GM08714 (cell line): ENCODE measurements around the gene C2orf76.
"Not testable (repeated sequence)": the region's sequence is repeated elsewhere in the genome, so short reads cannot be mapped to it uniquely, and the experiment has no call there.

Experiments used
- H3K4me3 ChIP-seq: fragments of 200-500 bp; sonication (Bioruptor generic); 2 replicates; pipeline ENCODE4 v1.5.1; 2014; ENCODE audit warnings: mild to moderate bottlenecking, low read length, inconsistent platforms
- ZNF274 ChIP-seq: IDR thresholded peaks from 2 replicates; pipeline ENCODE4 v1.6.1; 2012; ENCODE audit warnings: mild to moderate bottlenecking, low read depth, low read length

Gene C2orf76

DNA sequence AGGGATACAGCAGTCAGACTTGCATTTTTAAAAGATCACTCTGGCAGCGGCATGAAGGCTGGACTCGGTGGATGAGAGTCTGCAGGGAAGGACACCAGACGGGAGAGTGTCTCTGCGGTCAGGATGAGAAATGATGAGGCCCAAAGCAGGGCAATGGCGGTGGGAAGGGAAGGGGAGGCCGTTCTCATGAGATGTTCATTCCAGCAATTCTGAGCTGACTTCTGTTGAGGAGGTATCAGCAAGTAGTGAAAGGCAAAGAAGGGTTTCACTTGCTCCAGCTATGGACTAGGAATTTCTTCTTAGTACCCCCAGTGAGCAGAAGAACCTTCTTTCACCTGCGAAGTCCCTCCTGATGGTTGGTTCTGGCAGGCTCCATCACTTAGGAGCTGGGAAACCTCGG, 80.0 kb downstream of the C2orf76 start:
- TF ChIP-seq ZNF274, result no peak
- H3K4me3 ChIP-seq, result no peak overlapping the region

- H3K4me3 ChIP-seq, result no peak overlapping the region
- no peak for TF ChIP-seq ZNF274
Measured at GRCh38 chr2:119283873-119284331, 82.7 kb downstream of the C2orf76 start.

- H3K4me3 ChIP-seq, result no peak overlapping the region
- no peak for TF ChIP-seq ZNF274
Measured at GRCh38 chr2:119282996-119283511, 83.6 kb downstream of the C2orf76 start.

DNA sequence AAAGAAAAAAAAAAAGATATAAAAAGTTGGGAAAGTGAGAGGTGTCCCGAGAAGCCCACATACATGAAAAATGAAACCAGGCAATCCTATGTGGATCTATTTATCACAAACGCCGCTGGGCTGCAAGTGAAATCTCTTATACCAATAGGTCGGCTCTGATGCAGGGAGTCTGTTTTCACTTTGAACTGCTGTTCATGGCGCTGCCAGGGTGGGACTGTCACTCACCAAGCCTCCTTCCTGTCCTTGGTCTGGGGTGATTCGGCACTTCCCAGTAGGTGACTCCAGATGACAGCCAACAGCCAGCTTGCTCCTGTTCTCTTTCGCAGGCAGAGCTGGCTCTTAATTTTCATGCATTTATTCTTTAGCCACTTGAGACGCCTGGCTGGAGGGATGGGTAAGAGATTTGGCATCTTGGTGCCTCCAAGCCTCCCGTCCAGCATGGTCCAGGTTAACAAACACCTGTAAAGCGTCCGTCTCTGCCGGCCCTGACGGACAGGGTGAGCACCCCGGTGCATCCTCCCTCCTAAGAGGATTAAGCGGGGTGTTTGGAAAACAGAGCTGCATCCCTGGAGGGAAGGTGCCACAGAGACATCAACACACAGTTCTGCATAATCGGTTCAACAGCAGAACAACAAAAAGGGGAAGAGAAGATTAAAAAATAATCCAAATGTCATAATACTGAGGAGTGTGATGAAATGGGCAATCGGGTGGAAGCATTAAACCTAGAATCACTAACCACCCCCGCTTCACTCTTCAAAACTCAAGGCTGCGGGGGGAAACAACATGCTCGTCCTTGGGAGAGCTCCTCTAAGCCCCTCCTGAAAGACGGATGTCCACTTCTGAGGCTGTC, 84.3 kb downstream of the C2orf76 start:
- no peak for TF ChIP-seq ZNF274

GRCh38 chr2:119280680-119281079, 86.0 kb downstream of the C2orf76 start:
- H3K4me3 ChIP-seq, result no peak overlapping the region
- no peak for TF ChIP-seq ZNF274

More for the DNA sequence above, 84.3 kb downstream of the C2orf76 start:
- no peak overlapping the region for H3K4me3 ChIP-seq

GRCh38 chr2:119279666-119280065, 87.0 kb downstream of the C2orf76 start:
- no peak overlapping the region for H3K4me3 ChIP-seq
- TF ChIP-seq ZNF274, result no peak

DNA sequence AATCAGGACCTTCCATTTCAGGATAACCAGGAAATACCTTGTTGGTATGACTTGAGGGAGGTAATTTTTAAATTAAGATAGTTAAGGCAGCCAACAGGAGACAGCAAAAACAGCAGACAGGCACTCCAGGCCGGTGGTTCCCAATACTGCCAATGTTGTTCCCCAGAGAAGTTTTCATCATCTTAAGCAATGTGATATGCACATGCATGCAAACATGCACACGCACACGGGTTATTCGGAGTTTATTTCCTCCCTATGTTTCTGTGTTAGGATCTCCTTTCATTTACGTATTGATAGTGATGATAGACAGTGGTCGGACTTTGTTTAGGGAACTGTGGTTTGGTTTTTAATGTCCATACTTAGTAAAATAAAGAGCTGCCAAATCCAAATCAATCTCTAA, 87.7 kb downstream of the C2orf76 start:
- no peak for TF ChIP-seq ZNF274
- H3K4me3 ChIP-seq, result no peak overlapping the region

DNA sequence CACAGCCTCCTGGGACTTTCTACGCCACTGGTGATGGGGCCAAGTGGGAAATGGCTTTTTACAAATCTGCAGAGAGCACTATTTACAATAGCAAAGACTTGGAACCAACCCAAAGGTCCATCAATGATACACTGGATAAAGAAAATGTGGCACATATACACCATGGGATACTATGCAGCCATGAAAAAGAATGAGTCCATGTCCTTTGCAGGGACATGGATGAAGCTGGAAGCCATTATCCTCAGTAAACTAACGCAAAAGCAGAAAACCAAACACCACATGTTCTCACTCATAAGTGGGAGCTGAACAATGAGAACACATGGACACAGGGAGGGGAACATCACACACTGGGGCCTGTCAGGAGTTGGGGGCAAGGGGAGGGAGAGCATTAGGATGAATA, 88.2 kb downstream of the C2orf76 start:
- not testable (repeated sequence) for H3K4me3 ChIP-seq

GRCh38 chr2:119276864-119277263, 89.8 kb downstream of the C2orf76 start:
- no peak for TF ChIP-seq ZNF274
- H3K4me3 ChIP-seq, result no peak overlapping the region

DNA sequence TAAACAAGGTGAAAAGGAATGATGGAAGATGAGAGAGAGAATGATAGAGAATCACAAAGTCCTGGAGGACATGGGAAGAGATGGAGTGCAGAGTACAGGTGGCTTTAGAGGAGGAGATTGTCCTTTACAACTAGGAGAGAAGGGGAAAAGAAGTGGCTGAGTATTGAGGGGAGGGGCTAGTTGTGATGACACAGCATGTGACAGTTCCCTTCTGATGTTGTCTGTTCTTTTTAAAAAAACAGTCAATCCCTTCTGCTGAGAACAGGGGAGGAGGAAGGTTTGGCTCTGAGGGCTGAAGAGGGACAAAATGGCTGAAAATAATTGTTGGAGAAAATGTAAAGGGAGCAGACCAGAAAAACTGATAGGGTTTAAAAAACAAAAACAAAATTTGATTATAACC, 99.0 kb downstream of the C2orf76 start:
- TF ChIP-seq ZNF274, result no peak
- no peak overlapping the region for H3K4me3 ChIP-seq

- no peak overlapping the region for H3K4me3 ChIP-seq
- no peak for TF ChIP-seq ZNF274
Measured at GRCh38 chr2:119266091-119266589, 100.5 kb downstream of the C2orf76 start.

DNA sequence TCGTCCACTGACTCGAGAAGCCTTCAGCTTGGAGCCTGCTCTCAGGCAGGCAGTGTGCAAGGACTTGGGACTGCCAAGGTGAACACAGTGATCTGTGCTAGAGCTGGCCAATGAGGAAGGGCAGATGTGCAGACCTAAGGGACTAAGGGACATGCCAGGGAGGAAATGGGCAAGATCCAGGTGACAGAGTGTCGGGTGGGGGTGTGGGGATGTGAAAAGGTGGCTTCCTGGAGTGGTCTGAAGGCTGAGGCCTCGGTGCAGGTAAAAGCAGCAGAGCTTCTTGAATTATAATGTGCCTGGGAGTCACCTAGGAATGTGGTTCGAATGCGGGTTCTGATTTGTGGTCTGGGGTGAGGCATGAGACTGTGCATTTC, 101.0 kb downstream of the C2orf76 start:
- no peak overlapping the region for H3K4me3 ChIP-seq
- no peak for TF ChIP-seq ZNF274

DNA sequence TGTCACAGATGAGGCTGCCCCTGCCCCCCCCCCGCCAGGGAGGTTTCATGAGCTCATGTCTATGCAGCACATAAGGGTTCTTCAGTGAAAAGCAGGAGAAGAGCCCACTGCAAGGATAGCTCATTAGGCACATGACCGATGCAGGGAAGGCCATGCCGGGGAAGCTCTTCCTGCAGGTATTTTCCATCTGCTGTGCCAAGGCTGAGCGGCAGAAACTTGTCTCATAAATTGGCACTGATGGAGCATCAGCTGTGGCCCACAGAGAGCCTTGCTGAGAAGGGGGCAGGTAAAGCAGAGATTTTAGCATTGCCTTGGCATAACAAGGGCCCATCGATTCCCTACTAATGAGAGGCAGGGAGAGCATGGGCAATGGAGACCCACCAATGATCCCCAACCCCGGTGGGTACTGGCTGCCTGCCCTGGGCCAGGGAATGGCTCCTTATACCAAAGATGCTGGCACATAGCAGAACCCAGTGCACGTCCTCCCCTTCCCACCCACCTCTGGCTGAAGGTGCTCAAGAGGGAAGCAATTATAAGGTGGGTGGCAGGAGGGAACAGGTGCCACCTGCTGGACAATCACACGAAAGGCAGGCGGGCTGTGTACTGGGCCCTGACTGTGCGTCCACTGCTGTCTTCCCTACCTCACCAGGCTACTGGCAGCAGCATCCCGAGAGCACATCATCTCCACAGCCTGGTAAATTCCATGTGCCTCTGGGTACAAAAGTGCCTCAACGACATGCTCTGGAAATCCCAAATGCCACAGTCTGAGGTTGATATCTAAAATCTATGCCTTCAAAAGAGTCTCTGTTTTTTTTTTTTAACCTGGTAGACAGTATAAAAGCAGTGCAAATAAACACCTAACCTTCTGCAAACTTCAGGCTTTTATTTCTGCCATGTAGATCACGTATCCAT, 101.6 kb downstream of the C2orf76 start:
- H3K4me3 ChIP-seq, result no peak overlapping the region
- TF ChIP-seq ZNF274, result no peak

DNA sequence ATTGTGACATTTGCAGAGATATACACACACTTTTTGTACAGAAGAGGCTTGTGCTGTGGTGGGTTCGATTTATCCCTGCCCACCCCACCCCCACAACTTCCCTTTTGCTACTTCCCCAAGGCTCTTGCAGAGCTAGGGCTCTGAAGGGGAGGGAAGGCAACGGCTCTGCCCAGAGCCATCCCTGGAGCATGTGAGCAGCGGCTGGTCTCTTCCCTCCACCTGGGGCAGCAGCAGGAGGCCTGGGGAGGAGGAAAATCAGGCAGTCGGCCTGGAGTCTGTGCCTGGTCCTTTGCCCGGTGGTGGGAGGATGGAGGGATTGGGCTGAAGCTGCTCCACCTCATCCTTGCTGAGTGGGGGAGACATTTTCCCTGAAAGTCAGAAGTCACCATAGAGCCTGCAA, 103.0 kb downstream of the C2orf76 start:
- no peak for TF ChIP-seq ZNF274
- H3K4me3 ChIP-seq, result no peak overlapping the region

DNA sequence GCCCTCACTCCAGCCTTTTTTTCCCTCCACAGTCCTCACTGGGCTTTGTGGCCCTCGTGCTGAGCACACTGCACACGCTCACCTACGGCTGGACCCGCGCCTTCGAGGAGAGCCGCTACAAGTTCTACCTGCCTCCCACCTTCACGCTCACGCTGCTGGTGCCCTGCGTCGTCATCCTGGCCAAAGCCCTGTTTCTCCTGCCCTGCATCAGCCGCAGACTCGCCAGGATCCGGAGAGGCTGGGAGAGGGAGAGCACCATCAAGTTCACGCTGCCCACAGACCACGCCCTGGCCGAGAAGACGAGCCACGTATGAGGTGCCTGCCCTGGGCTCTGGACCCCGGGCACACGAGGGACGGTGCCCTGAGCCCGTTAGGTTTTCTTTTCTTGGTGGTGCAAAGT, 103.6 kb downstream of the C2orf76 start:
- no peak for TF ChIP-seq ZNF274
- H3K4me3 ChIP-seq, result no peak overlapping the region
